Glutamatergic neuron (in vitro differentiated cells): ENCODE data around the gene KRTAP19-7. TPM values are rescaled to one million over a fixed set of nuclear protein-coding genes. Genes with fewer than 3 reads are reported as not detected.

Source experiments
- DNase-seq: peaks from one replicate; pipeline ENCODE4 v3.0.0; 2022
- H3K27ac Mint-ChIP-seq: one replicate; pipeline ENCODE4 v1.8.0; 2020; ENCODE audit warnings: mild to moderate bottlenecking, mixed read lengths, inconsistent platforms; ENCODE audit not compliant: unreplicated experiment
- H3K27me3 Mint-ChIP-seq: one replicate; pipeline ENCODE4 v1.8.0; 2020; ENCODE audit warnings: mild to moderate bottlenecking, moderate library complexity, mixed read lengths, inconsistent platforms; ENCODE audit not compliant: unreplicated experiment
- H3K36me3 Mint-ChIP-seq: one replicate; pipeline ENCODE4 v1.8.0; 2020; ENCODE audit warnings: mild to moderate bottlenecking, mixed read lengths, inconsistent platforms; ENCODE audit not compliant: unreplicated experiment
- H3K4me1 Mint-ChIP-seq: one replicate; pipeline ENCODE4 v1.8.0; 2020; ENCODE audit warnings: mild to moderate bottlenecking, low read depth, mixed read lengths, inconsistent platforms; ENCODE audit not compliant: unreplicated experiment
- H3K4me3 Mint-ChIP-seq: one replicate; pipeline ENCODE4 v1.8.0; 2020; ENCODE audit warnings: mild to moderate bottlenecking, mixed read lengths, inconsistent platforms; ENCODE audit not compliant: unreplicated experiment
- H3K9me3 Mint-ChIP-seq: one replicate; pipeline ENCODE4 v1.8.0; 2020; ENCODE audit warnings: mild to moderate bottlenecking, moderate library complexity, mixed read lengths, inconsistent platforms; ENCODE audit not compliant: unreplicated experiment
- total RNA-seq: library from RNA; stranded (reverse); fragmentation: NEBNext Ultra II Directional; extraction: Animal tissue kit (Norgen Biotek cat#: 25700); gene quantifications from one replicate; pipeline ENCODE4 v1.2.1, GENCODE V29; 2021; ENCODE audit not compliant: unreplicated experiment
- TF ChIP-seq, protein P1 (sequence below): fragments of 200-600 bp; sonication (generic); IDR thresholded peaks from one replicate; pipeline ENCODE4 v1.5.0; 2021; ENCODE audit not compliant: partially characterized antibody, unreplicated experiment

KRTAP19-7 gene
- total RNA-seq, 1 donor from 2014 or later, result not detected

- Mint-ChIP-seq H3K36me3 (no peaks in the 10 kb centered on the region), H3K27me3 (no peaks in the 10 kb centered on the region), H3K27ac (no peak within 1 kb of the TSS), H3K9me3 (peaks cover 2% of the 10 kb centered on the region), H3K4me1 (no peaks in the 10 kb centered on the region), H3K4me3 (no peak within 1 kb of the TSS)
- TF ChIP-seq, protein P1, sequence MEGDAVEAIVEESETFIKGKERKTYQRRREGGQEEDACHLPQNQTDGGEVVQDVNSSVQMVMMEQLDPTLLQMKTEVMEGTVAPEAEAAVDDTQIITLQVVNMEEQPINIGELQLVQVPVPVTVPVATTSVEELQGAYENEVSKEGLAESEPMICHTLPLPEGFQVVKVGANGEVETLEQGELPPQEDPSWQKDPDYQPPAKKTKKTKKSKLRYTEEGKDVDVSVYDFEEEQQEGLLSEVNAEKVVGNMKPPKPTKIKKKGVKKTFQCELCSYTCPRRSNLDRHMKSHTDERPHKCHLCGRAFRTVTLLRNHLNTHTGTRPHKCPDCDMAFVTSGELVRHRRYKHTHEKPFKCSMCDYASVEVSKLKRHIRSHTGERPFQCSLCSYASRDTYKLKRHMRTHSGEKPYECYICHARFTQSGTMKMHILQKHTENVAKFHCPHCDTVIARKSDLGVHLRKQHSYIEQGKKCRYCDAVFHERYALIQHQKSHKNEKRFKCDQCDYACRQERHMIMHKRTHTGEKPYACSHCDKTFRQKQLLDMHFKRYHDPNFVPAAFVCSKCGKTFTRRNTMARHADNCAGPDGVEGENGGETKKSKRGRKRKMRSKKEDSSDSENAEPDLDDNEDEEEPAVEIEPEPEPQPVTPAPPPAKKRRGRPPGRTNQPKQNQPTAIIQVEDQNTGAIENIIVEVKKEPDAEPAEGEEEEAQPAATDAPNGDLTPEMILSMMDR, result no peak
- DNase-seq, result no peak
Observed at GRCh38 chr21:30590297-30590696, 29.2 kb upstream of the KRTAP19-7 start, which contains the start of gene KRTAP22-2. Gene KRTAP22-2, minus strand, starts transcription at chr21:30590397.

GRCh38 chr21:30582870-30583269, 21.8 kb upstream of the KRTAP19-7 start:
- H3K9me3 Mint-ChIP-seq, result no peaks in the 10 kb centered on the region
- H3K27ac Mint-ChIP-seq, result no peak overlapping the region
- H3K4me1 Mint-ChIP-seq, result no peaks in the 10 kb centered on the region
- TF ChIP-seq, protein P1, result no peak
- DNase-seq, result no peak
- no peak overlapping the region for H3K4me3 Mint-ChIP-seq
- H3K27me3 Mint-ChIP-seq, result no peaks in the 10 kb centered on the region
- H3K36me3 Mint-ChIP-seq, result no peaks in the 10 kb centered on the region

DNA sequence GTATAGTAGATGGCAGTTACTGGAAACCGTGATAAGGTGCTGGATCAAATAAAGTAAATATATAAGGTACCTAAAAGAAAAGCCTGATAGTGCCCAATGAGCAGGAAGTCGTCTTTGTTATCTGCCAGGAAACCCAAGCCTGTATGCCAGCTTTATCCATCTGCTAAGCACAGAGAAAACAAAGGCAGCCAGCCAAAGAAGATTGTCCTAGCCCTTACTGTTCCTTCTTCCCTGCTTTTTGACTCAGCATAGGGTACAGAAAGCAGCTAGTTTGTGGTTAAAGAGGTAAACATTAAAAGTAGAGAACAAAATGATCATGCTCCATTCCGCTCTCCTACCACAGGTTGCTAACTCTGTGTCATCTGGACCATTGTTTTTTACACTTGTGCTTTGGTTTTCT, 19.0 kb upstream of the KRTAP19-7 start:
- H3K27me3 Mint-ChIP-seq, result no peaks in the 10 kb centered on the region
- TF ChIP-seq, protein P1, result no peak
- no peak overlapping the region for H3K27ac Mint-ChIP-seq
- no peak for DNase-seq
- no peak overlapping the region for H3K4me3 Mint-ChIP-seq
- H3K9me3 Mint-ChIP-seq, result no peaks in the 10 kb centered on the region
- H3K4me1 Mint-ChIP-seq, result no peaks in the 10 kb centered on the region
- no peaks in the 10 kb centered on the region for H3K36me3 Mint-ChIP-seq

DNA sequence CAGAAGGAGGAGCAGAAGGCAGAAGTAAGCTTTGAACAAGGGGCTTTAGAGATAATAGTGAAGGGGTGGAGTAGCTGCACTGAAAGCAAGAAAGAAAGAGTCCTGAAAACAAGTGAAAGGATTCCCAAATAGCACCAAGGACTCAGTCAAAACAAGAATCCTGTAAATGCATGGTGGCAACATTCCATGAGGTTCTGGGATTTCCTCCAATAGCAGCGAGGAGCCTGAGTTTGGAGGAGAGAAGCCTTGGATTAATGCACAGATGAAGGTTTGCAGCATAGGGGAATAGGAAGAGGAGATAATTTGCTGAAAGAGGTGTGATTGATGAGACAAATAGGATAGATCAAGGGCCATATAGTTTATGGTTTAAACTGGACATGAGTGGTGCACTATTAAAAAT, 18.2 kb upstream of the KRTAP19-7 start:
- no peaks in the 10 kb centered on the region for H3K9me3 Mint-ChIP-seq
- no peaks in the 10 kb centered on the region for H3K4me1 Mint-ChIP-seq
- TF ChIP-seq, protein P1, result no peak
- H3K4me3 Mint-ChIP-seq, result no peak overlapping the region
- H3K27ac Mint-ChIP-seq, result no peak overlapping the region
- H3K36me3 Mint-ChIP-seq, result no peaks in the 10 kb centered on the region
- no peak for DNase-seq
- no peaks in the 10 kb centered on the region for H3K27me3 Mint-ChIP-seq

GRCh38 chr21:30577766-30578165, 16.7 kb upstream of the KRTAP19-7 start:
- DNase-seq, result no peak
- Mint-ChIP-seq H3K9me3 (no peaks in the 10 kb centered on the region), H3K4me3 (no peak overlapping the region), H3K36me3 (no peaks in the 10 kb centered on the region), H3K27me3 (no peaks in the 10 kb centered on the region), H3K27ac (no peak overlapping the region), H3K4me1 (no peaks in the 10 kb centered on the region)
- TF ChIP-seq, protein P1, result no peak
